LNCAP (cell line): ENCODE results near the gene SCYL3.

Experiments used
- TF ChIP-seq, protein P1 (sequence below): fragments of 450-650 bp; IDR thresholded peaks from 2 replicates; pipeline ENCODE4 v1.5.1; 2017; ENCODE audit warnings: mild to moderate bottlenecking

Gene SCYL3

GRCh38 chr1:169844941-169845608 lies 48.6 kb downstream of the SCYL3 start:
- TF ChIP-seq, protein P1, sequence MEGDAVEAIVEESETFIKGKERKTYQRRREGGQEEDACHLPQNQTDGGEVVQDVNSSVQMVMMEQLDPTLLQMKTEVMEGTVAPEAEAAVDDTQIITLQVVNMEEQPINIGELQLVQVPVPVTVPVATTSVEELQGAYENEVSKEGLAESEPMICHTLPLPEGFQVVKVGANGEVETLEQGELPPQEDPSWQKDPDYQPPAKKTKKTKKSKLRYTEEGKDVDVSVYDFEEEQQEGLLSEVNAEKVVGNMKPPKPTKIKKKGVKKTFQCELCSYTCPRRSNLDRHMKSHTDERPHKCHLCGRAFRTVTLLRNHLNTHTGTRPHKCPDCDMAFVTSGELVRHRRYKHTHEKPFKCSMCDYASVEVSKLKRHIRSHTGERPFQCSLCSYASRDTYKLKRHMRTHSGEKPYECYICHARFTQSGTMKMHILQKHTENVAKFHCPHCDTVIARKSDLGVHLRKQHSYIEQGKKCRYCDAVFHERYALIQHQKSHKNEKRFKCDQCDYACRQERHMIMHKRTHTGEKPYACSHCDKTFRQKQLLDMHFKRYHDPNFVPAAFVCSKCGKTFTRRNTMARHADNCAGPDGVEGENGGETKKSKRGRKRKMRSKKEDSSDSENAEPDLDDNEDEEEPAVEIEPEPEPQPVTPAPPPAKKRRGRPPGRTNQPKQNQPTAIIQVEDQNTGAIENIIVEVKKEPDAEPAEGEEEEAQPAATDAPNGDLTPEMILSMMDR: no peak

GRCh38 chr1:169838942-169839341 lies 54.8 kb downstream of the SCYL3 start:
- TF ChIP-seq, protein P1: no peak

- TF ChIP-seq, protein P1: no peak
Measured at GRCh38 chr1:169836198-169836597, 57.5 kb downstream of the SCYL3 start.

GRCh38 chr1:169835647-169836046 lies 58.0 kb downstream of the SCYL3 start:
- TF ChIP-seq, protein P1: no peak

- TF ChIP-seq, protein P1: no peak
Measured at GRCh38 chr1:169834869-169835268, 58.8 kb downstream of the SCYL3 start.

GRCh38 chr1:169833179-169833901 lies 60.4 kb downstream of the SCYL3 start:
- TF ChIP-seq, protein P1: no peak

DNA sequence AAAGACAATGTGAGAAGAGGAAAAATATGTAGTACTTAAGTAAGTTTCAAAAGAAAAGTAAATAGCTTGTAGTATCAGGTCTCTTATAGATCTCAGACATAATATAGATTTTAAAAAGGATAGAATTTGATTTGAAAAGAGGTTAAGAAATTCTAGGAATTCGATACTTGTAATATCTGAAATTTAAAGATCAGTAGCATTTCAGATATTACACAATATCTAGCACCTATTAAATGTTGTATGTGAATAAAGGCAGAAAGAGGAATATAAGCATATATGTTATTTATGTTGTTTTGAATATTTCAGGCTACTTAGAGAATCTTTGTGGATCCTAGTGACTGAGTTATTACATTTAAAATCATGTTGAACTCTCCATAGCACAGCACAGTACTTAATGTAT lies 64.0 kb downstream of the SCYL3 start:
- TF ChIP-seq, protein P1: no peak
